LNCAP (cell line): Measurements from ENCODE around the gene GPR18.

Experiments used
- CTCF ChIP-seq: fragments of 450-650 bp; IDR thresholded peaks from 2 replicates; pipeline ENCODE4 v1.5.1; 2017; ENCODE audit warnings: mild to moderate bottlenecking

The GPR18 gene

GRCh38 chr13:99296398-99296797 lies 38.2 kb upstream of the GPR18 start:
- no peak for TF ChIP-seq CTCF

- TF ChIP-seq CTCF = no peak
These were observed 37.5 kb upstream of the GPR18 start for GRCh38 chr13:99295488-99296252.

- no peak for TF ChIP-seq CTCF
These were observed 36.8 kb upstream of the GPR18 start for GRCh38 chr13:99294958-99295357.

GRCh38 chr13:99294198-99294597 lies 36.0 kb upstream of the GPR18 start:
- TF ChIP-seq CTCF = no peak

- TF ChIP-seq CTCF = no peak
These were observed 35.0 kb upstream of the GPR18 start for GRCh38 chr13:99293178-99293577.

- no peak for TF ChIP-seq CTCF
These were observed 32.7 kb upstream of the GPR18 start for GRCh38 chr13:99290894-99291293.

- no peak for TF ChIP-seq CTCF
These were observed 31.6 kb upstream of the GPR18 start for GRCh38 chr13:99289674-99290337.
